Measurements from ENCODE around the gene MRPL24. TPM values are rescaled to one million over a fixed set of nuclear protein-coding genes. Genes with fewer than 3 reads are reported as not detected.

Gene MRPL24
- total and polyA plus RNA-seq, 2 of the 8 experiments (the other 6 are each of a cell fraction or from before 2014, with no cell fraction given), result 29.7 to 35.2 TPM

- TF ChIP-seq CBX8 (IDR thresholded peaks at IDR 0.05; ENCODE audit: borderline replicate concordance, low read depth, low read length), result no peak
- no peak for TF ChIP-seq POLR2A (IDR thresholded peaks at IDR 0.05; ENCODE audit: control extremely low read depth in 1 of 2, low read depth in 2 of 2, low read length in 2 of 2)
- TF ChIP-seq SIRT6 (IDR thresholded peaks at IDR 0.05; ENCODE audit: low read length), result no peak
- no peak for TF ChIP-seq KDM4A (IDR thresholded peaks at IDR 0.05; ENCODE audit: low read depth, low read length, severe bottlenecking)
- TF ChIP-seq BRCA1 (IDR thresholded peaks at IDR 0.05; ENCODE audit: low read depth, low read length), result no peak
- no peak for TF ChIP-seq SP1 (IDR thresholded peaks at IDR 0.05; ENCODE audit: low read depth, low read length)
- no peak for TF ChIP-seq RFX5 (IDR thresholded peaks at IDR 0.05; ENCODE audit: borderline replicate concordance, low read depth, low read length)
- no peak for TF ChIP-seq RNF2 (IDR thresholded peaks at IDR 0.05; ENCODE audit: borderline replicate concordance, low read depth, low read length, missing control alignments, poor library complexity, severe bottlenecking)
- TF ChIP-seq, protein P1, sequence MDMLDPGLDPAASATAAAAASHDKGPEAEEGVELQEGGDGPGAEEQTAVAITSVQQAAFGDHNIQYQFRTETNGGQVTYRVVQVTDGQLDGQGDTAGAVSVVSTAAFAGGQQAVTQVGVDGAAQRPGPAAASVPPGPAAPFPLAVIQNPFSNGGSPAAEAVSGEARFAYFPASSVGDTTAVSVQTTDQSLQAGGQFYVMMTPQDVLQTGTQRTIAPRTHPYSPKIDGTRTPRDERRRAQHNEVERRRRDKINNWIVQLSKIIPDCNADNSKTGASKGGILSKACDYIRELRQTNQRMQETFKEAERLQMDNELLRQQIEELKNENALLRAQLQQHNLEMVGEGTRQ (IDR thresholded peaks at IDR 0.05; ENCODE audit: low read length), result no peak
Measured at GRCh38 chr1:156754219-156754618, 13.3 kb upstream of the MRPL24 start (continued).

All from H1 (cell line).